ENCODE results near the gene DARS1.

DNA sequence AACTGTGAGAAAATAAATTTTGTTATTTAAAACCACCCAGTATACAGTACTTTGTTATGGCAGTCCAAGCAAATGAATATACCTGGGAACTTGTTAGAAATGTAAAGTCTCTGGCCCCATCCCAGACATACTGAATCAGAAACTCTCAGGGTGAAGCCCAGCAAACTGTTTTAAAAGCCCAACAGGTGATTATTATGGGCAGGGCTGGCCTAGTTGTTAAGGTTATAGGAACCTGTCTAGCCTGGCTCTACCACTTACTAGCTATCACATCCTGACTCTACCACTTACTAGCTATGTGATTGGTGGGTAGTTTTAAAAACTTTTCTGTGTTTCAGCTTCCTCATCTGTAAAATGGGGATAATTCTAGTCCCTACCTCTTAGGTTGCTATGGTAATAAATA, 8.0 kb upstream of the DARS1 start:
- TF ChIP-seq, protein P1, sequence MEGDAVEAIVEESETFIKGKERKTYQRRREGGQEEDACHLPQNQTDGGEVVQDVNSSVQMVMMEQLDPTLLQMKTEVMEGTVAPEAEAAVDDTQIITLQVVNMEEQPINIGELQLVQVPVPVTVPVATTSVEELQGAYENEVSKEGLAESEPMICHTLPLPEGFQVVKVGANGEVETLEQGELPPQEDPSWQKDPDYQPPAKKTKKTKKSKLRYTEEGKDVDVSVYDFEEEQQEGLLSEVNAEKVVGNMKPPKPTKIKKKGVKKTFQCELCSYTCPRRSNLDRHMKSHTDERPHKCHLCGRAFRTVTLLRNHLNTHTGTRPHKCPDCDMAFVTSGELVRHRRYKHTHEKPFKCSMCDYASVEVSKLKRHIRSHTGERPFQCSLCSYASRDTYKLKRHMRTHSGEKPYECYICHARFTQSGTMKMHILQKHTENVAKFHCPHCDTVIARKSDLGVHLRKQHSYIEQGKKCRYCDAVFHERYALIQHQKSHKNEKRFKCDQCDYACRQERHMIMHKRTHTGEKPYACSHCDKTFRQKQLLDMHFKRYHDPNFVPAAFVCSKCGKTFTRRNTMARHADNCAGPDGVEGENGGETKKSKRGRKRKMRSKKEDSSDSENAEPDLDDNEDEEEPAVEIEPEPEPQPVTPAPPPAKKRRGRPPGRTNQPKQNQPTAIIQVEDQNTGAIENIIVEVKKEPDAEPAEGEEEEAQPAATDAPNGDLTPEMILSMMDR (IDR thresholded peaks at IDR 0.05): no peak
- TF ChIP-seq POLR2A (IDR thresholded peaks at IDR 0.05): no peak
- TF ChIP-seq POLR2AphosphoS5 (IDR thresholded peaks at IDR 0.05; ENCODE audit: insufficient read depth in 1 of 2, low read depth in 1 of 2): no peak

Measured in vagina (tissue), 2 donors.